Stimulated activated CD8-positive, alpha-beta memory T cell treated with anti-CD3 and anti-CD28 coated beads, Interleukin-15, amount 100 ng/mL, for 4 hours (primary cell): ENCODE data around the gene PRR5.

Experiments
- DNase-seq, 2 donors: peaks; one replicate each; pipeline ENCODE4 v3.0.0-alpha.2; 2020; ENCODE audit warnings: low read depth in 2 of 2

Gene PRR5

GRCh38 chr22:44714703-44715350 lies 12.8 kb downstream of the PRR5 start:
- DNase-seq = no peak

- no peak for DNase-seq
Observed at GRCh38 chr22:44718418-44718817, 16.4 kb downstream of the PRR5 start.

- DNase-seq = no peak
Observed at GRCh38 chr22:44719586-44720368, 17.8 kb downstream of the PRR5 start.

GRCh38 chr22:44721213-44721612 lies 19.2 kb downstream of the PRR5 start:
- no peak for DNase-seq

GRCh38 chr22:44722611-44723010 lies 20.6 kb downstream of the PRR5 start:
- no peak for DNase-seq

DNA sequence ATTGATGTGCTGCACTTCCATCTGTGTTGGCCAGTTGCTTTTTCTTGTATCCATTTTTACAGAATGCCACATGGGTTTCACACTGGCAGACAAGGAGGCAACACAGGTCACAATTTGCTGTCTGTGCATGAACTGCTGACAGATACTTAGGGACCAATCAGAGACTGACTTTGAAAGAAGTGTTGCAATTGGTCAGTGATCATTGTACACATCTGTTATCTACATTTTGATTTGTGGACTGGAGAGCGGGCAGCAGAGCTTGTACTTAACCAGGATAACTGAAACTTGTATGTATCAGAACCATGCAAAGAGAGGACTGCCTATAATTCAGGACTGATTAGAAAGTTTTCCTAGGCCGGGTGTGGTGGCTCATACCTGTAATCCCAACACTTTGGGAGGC lies 21.8 kb downstream of the PRR5 start:
- DNase-seq = no peak

DNA sequence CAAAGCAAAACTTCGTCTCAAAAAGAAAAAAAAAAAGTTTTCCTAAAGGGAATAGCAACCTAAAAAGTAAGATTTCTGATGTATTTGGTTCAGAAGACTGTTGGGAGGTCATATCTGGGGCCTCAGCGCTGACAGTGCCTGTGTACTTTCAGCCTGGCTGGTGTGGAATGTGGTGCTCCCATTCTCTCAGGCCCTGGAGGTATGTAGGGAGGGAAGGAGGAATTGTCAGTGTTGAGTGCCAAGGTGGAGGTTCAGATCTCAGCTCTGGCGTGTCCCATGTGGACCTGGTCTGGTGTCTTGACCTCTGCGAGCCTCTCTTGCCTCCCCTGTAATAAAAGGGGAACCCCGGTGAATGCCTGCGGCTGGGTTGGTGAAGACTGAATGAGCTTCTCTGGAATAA lies 22.4 kb downstream of the PRR5 start:
- DNase-seq = no peak

DNA sequence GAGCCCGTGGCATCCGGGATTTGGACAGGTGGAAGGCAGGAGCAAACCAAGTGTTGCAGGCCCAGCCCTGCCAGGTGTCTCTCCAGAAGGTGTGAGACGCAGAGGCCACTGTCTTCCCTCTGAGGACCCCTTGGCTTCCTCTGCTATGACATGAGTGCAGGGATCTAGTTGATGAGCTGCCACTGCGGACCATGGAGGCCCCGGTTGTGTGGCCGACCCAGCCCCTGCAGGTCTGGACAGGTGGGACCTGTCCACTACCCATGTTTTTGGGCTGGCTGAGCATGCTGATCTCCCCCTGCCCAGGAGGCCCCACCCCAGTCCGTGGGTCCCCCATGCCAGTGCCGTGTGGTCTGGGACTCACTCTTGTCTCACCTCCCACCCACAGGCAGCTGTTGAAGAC lies 22.9 kb downstream of the PRR5 start:
- no peak for DNase-seq

DNA sequence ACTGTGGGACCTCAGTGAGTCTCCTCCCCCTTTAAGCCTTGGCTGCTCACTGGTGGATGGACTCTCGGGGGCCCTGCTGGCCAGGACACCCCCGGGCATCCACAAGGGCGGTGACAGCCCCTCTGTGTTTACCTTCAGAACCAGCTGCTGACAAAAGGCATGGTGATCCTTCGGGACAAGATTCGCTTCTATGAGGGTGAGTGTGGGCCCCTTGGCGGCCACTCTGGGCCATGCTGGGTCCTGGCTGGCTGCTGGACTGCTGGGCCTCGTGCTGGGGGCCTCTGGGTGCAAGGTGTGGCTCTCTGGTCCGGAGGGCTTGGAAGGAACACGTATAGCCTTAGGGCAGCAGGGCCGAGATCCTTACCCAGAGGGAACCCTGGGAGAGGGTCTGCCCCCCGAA lies 24.4 kb downstream of the PRR5 start:
- no peak for DNase-seq

- DNase-seq = no peak
Observed at GRCh38 chr22:44727148-44727547, 25.1 kb downstream of the PRR5 start.

DNA sequence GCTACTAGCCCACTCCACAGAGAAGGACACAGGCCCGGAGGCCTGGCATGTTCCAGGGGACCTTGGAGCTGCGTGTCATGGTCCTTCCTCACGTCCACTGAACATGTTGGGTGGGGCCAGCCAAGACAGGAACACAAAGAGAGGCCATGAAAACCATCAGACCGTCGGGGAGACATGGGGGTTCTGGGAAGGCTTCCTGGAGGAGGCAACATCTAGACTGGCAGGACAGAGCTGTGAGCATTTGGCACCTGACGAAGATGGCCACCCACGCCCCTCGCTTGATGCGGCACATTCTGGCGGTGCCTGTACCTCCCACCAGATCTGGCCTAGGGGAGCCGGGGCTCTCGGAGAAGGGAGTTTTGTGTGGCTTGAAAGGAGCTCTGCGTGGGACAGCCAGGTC lies 25.7 kb downstream of the PRR5 start:
- DNase-seq = no peak

GRCh38 chr22:44728761-44729324 lies 26.8 kb downstream of the PRR5 start:
- no peak for DNase-seq

GRCh38 chr22:44729391-44730021 lies 27.5 kb downstream of the PRR5 start:
- DNase-seq = no peak

- no peak for DNase-seq
Observed at GRCh38 chr22:44730022-44730393, 28.0 kb downstream of the PRR5 start.

DNA sequence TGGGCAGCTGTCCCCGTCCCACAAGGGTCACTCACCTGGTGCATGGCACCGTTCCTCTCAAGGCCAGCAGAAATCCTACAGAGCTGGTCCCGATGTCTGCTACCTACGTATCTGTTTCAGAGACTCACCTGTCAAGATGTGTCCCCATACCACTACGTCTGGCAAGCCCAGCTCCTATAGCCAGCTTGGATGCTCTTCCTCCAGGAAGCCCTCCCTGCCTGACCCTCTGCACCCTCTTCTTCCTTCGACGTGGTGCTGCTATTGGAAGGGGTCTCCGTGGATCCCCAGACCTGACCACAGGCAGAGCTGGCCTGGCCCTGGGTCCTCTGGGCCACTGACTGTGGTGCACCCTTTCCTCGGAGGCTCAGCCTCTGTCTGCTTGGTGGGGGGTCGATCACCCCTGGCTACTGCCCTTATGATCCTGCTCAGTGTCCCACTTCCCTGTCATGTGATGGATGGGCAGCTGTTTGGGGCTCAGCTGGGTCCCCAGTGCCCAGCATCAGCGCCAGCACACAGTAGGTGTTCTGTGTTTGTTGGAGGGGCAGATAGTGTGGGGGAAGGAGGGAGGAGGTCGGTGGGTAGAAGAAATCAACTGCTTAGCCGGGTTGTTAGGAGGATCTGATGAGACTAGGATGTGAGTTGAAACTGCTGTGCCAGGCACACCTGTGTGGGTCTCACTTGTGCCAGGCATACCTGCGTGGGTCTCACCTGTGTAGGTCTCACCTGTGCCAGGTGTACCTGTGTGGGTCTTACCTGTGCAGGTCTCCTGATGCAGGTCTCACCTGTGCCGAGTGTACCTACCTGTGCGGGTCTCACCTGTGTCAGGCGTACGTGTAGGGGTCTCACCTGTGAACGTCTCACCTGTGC lies 28.7 kb downstream of the PRR5 start:
- DNase-seq = no peak

GRCh38 chr22:44731357-44731970 lies 29.5 kb downstream of the PRR5 start:
- no peak for DNase-seq

DNA sequence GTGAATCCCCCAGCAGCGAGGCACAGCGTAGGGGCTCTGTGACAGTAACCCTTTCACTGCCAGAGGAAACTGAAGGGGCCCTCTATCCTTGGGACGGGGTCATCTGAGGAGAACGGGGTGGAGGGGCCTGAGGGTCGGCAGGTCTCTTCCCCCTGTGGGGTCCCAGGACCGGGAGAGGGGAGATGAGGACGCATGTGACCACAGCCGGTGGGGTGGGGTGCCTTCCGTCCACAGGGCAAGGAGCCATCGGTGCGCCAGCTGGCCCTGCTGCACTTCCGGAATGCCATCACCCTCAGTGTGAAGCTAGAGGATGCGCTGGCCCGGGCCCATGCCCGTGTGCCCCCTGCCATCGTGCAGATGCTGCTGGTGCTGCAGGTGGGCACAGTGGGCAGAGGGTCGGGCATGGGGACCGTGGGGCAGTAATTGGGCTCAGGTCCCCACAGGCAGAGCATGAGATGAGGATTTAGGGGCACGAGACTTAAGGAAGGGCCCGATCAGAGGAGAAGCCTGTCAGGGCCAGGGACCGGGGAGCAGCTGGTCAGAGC lies 30.1 kb downstream of the PRR5 start:
- no peak for DNase-seq

DNA sequence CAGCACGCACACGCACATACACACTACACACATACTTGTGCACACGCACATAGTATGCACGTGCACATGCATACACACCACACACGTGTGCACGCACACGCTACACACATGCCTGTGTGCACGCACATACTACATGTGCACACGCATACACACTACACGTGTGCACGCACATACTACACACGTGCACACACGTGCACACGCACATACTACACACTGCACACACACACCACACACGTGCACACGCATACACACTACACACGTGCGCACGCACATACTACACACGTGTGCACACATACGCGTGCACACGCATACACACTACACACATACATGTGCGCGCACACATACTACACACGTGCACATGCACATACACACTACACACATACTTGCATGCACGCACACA lies 30.7 kb downstream of the PRR5 start:
- no peak for DNase-seq

- no peak for DNase-seq
Observed at GRCh38 chr22:44733426-44734106, 31.6 kb downstream of the PRR5 start.

DNA sequence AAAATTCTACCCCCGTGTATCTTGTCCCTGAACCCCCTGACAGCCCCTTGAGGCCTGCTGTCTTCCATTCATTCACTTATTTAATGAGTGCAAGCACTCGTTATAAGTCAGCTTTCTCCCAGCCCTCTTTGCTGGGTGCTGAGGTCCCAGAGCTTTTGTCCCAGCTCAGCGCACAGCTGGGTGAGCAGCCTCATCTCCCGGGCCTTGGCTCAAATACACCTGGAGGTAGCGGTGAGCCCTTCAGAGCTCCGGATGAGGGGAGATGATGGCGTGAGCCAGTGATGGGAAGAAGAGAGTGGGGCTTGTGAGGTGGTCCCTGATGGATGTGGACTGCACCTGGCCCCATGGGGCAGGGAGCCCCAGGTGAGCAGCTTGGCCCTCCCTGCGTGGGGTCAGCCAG lies 32.3 kb downstream of the PRR5 start:
- no peak for DNase-seq
